AG09309 (cell line): Measurements from ENCODE around the gene BMP8A.

ENCODE experiments used
- DNase-seq: peaks from one replicate; pipeline ENCODE4 v3.0.0-alpha.2; 2010; ENCODE audit warnings: low read depth
- H3K4me3 ChIP-seq: 2 replicates; pipeline ENCODE4 v1.5.1; 2011; ENCODE audit warnings: mild to moderate bottlenecking, low read depth, low read length, moderate library complexity; ENCODE audit not compliant: control insufficient read depth
- TF ChIP-seq, protein P1 (sequence below): IDR thresholded peaks from 2 replicates; pipeline ENCODE4 v1.5.1; 2011; ENCODE audit warnings: mild to moderate bottlenecking, low read depth, low read length, inconsistent platforms; ENCODE audit not compliant: insufficient read depth, control insufficient read depth; ENCODE audit errors: missing control alignments

BMP8A gene

DNA sequence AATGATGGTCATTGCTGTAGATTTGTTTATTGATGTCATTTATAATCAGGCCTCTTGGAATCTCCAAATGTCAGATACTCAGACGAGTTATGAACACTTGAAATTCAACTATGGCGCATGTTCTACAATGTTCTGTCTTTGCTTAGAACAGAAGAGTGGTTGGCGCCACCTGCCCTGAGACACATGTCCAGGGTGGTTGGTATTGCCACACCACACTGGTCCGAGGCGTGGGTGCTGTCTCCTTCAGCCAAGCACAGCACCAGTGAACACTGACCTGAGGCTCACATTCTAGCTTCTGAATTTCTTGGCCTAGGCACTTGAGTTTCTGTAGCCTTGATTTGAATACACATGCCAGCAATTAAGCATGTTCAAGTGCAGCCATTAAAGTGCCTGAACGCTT is 10.1 kb upstream of the BMP8A start:
- no peak overlapping the region for H3K4me3 ChIP-seq

DNA sequence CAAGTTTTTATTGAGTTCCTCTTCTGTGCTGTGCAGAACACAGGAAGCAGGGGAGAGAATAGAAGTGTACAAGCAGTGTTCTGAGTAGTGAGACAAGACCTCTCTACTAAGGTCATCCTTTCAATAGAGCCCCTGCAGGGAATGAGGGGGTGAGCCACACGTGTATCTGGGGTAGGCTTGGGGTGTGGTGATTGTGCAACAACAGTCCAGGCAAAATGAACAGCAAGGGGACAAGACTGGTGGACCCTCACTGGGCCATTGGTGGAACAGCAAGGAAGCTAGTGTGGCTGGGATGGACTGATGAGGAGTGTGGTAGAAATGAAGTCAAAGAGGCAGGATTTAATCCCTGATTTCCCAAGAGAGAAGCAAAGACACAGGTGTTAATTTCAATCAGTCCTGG is 8.2 kb upstream of the BMP8A start:
- TF ChIP-seq, protein P1, sequence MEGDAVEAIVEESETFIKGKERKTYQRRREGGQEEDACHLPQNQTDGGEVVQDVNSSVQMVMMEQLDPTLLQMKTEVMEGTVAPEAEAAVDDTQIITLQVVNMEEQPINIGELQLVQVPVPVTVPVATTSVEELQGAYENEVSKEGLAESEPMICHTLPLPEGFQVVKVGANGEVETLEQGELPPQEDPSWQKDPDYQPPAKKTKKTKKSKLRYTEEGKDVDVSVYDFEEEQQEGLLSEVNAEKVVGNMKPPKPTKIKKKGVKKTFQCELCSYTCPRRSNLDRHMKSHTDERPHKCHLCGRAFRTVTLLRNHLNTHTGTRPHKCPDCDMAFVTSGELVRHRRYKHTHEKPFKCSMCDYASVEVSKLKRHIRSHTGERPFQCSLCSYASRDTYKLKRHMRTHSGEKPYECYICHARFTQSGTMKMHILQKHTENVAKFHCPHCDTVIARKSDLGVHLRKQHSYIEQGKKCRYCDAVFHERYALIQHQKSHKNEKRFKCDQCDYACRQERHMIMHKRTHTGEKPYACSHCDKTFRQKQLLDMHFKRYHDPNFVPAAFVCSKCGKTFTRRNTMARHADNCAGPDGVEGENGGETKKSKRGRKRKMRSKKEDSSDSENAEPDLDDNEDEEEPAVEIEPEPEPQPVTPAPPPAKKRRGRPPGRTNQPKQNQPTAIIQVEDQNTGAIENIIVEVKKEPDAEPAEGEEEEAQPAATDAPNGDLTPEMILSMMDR = no peak
- no peak overlapping the region for H3K4me3 ChIP-seq
- DNase-seq = no peak

More for the DNA sequence above, 10.1 kb upstream of the BMP8A start:
- DNase-seq = no peak
- TF ChIP-seq, protein P1 = no peak

DNA sequence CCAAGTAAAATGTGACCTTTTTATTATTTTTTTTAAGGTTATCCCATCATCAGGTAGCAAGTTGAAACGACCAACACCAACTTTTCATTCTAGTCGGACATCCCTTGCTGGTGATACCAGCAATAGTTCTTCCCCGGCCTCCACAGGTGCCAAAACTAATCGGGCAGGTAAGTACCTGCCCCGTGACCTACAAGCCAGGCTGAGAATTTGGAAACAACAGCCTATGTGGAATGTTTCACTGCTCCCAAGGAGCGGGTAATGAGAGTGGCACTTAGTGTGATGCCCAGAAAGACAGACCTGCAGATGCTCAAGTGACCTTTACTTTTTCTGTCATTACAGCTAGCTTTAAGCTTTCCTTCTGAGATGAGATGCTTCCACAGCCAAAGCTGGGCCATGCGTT is 6.9 kb upstream of the BMP8A start:
- DNase-seq = no peak
- TF ChIP-seq, protein P1 = no peak

DNA sequence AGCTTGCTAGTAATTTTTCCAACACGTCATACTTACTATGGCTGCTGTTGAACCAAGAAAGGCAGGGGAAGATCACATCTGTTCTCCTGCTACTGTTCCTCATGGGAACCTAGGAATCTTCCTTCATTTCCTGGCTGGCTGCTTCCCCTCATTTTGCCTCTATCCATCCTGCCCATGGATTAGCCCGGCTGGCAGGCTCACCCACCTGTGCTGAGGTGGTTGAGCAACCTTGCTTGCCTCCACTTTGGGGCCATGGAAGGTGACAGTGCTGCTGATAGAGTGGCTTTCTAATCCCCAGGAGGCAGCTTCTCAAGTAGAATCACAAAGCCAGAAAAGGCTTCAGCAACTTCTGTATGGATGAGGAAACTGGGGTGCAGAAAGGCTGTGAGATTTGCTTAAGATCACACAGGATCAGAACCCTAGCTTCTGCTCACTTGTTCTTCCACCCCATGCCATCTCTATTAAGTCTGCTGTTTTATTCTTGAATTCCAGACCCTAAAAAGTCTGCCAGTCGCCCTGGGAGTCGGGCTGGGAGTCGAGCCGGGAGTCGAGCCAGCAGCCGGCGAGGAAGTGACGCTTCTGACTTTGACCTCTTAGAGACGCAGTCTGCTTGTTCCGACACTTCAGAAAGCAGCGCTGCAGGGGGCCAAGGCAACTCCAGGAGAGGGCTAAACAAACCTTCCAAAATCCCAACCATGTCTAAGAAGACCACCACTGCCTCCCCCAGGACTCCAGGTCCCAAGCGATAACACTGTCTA is 6.2 kb upstream of the BMP8A start:
- no peak overlapping the region for H3K4me3 ChIP-seq
- TF ChIP-seq, protein P1 = no peak
- DNase-seq = no peak

More for the DNA sequence above, 6.9 kb upstream of the BMP8A start:
- H3K4me3 ChIP-seq = no peak overlapping the region

DNA sequence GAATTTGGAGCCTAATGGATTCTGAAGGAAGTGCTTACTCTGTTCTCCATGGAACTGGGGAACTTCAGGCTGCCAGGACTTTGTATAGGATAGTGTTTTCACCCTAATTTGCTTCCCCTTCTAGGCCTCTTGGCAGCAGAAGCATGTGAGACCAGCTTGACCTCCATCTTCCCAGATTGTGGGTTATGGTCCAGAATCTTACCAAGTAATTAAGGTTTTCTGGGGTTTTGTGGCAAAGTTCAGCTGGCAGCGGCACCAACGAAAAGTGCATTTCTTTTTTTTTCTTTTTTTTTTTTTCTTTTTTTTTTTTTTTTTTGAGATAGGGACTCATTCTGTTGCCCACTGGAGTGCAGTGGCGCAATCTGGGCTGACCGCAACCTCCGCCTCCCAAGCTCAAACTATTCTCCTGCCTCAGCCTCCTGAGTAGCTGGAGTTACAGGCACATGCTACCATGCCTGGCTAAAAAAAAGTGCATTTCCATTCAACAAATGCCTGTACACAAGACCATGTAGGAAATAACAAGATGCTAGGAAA is 3.4 kb upstream of the BMP8A start:
- TF ChIP-seq, protein P1 = no peak
- no peak for DNase-seq
- H3K4me3 ChIP-seq = no peak overlapping the region

DNA sequence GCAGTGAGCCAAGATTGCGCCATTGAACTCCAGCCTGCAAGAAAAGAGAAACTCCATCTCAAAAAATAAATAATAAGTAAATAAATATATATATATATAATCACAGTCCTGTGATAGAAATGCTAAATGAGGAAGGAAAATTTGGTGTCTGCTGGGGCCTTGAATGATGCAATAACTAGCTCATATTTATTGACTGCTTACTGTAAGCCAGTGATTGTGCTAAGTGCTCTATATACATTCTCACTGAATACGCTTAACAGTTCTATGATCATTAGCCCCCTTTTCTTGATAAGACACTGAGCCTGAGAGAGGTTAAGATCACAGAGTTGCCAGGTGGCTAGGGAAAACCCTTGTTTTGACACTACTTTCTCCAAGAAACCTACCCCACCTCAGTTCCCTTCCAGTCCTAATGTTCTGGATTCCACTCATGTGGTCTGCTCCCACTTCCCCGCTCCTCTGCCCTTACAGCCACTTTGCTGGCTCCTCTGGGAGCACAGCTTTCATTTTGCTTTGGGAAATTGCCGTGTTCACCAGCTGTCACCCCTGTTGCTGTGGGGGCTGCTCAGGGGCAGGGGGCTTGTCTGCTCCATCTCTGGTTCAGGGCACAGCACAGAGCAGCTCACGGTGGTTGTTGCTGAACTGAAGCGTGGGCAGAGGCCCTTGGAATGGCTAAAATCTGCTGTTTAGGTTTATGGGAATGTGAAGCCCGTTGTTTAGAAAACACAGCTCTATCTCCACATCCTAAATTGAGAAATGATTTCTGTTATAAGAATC is 2.5 kb upstream of the BMP8A start:
- TF ChIP-seq, protein P1 = no peak
- DNase-seq = no peak
- H3K4me3 ChIP-seq = no peak overlapping the region
